Measurements from ENCODE around the gene UBE2O.

The UBE2O gene

GRCh38 chr17:76446449-76447231 lies 6.3 kb downstream of the UBE2O start:
- Histone ChIP-seq H3K79me2 (ENCODE audit: insufficient read depth, low read length) (no peaks in the 10 kb centered on the region), H3K36me3 (ENCODE audit: insufficient read depth, low read length) (no peaks in the 10 kb centered on the region; the same call in 1 of the 2 replicates), H3K27me3 (ENCODE audit: insufficient read depth, low read length) (peaks cover 13% of the 10 kb centered on the region), H3K4me3 (ENCODE audit: low read depth, low read length, poor library complexity, severe bottlenecking) (no peak overlapping the region), H2AFZ (ENCODE audit: low read length) (no peak overlapping the region), H3K9ac (ENCODE audit: low read length) (no peak overlapping the region), H3K9me3 (ENCODE audit: low read length) (no peaks in the 10 kb centered on the region), H4K20me1 (ENCODE audit: insufficient read depth, low read length) (no peaks in the 10 kb centered on the region; the same call in 1 of the 2 replicates), H3F3A (ENCODE audit: insufficient read depth, low read length) (no peaks in the 10 kb centered on the region), H3K4me2 (ENCODE audit: low read length) (no peak overlapping the region; the same call in 1 of the 2 replicates), H3K9me2 (ENCODE audit: low read depth, low read length) (no peaks in the 10 kb centered on the region), H3K27ac (ENCODE audit: low read depth, low read length, poor library complexity, severe bottlenecking) (no peak overlapping the region), H3K4me1 (ENCODE audit: insufficient read depth, low read length, severe bottlenecking) (peaks cover 53% of the 10 kb centered on the region)
- TF ChIP-seq CTCF (IDR thresholded peaks at IDR 0.05; ENCODE audit: low read length): no peak
- no peak for TF ChIP-seq EZH2 (IDR thresholded peaks at IDR 0.05; ENCODE audit: borderline replicate concordance, low read length)

GRCh38 chr17:76445697-76446448 lies 7.1 kb downstream of the UBE2O start:
- Histone ChIP-seq H3K4me1 (ENCODE audit: insufficient read depth, low read length, severe bottlenecking) (peaks cover 50% of the 10 kb centered on the region), H3F3A (ENCODE audit: insufficient read depth, low read length) (no peaks in the 10 kb centered on the region), H3K27ac (ENCODE audit: low read depth, low read length, poor library complexity, severe bottlenecking) (no peak overlapping the region), H3K9me3 (ENCODE audit: low read length) (no peaks in the 10 kb centered on the region), H3K36me3 (ENCODE audit: insufficient read depth, low read length) (no peaks in the 10 kb centered on the region; the same call in 1 of the 2 replicates), H4K20me1 (ENCODE audit: insufficient read depth, low read length) (no peaks in the 10 kb centered on the region; the same call in 1 of the 2 replicates), H3K79me2 (ENCODE audit: insufficient read depth, low read length) (no peaks in the 10 kb centered on the region), H3K27me3 (ENCODE audit: insufficient read depth, low read length) (peaks cover 13% of the 10 kb centered on the region), H3K4me3 (ENCODE audit: low read depth, low read length, poor library complexity, severe bottlenecking) (no peak overlapping the region), H2AFZ (ENCODE audit: low read length) (no peak overlapping the region), H3K4me2 (ENCODE audit: low read length) (no peak overlapping the region), H3K9ac (ENCODE audit: low read length) (no peak overlapping the region), H3K9me2 (ENCODE audit: low read depth, low read length) (no peaks in the 10 kb centered on the region)
- TF ChIP-seq EZH2 (IDR thresholded peaks at IDR 0.05; ENCODE audit: borderline replicate concordance, low read length): no peak
- TF ChIP-seq CTCF (IDR thresholded peaks at IDR 0.05; ENCODE audit: low read length): no peak

- Histone ChIP-seq H3K27ac (ENCODE audit: low read depth, low read length, poor library complexity, severe bottlenecking) (no peak overlapping the region), H3K9me3 (ENCODE audit: low read length) (no peaks in the 10 kb centered on the region), H3K4me1 (ENCODE audit: insufficient read depth, low read length, severe bottlenecking) (peaks cover 49% of the 10 kb centered on the region), H3K4me3 (ENCODE audit: low read depth, low read length, poor library complexity, severe bottlenecking) (no peak overlapping the region), H2AFZ (ENCODE audit: low read length) (no peak overlapping the region), H3K36me3 (ENCODE audit: insufficient read depth, low read length) (no peaks in the 10 kb centered on the region; the same call in 1 of the 2 replicates), H3K4me2 (ENCODE audit: low read length) (peak overlapping the region; percentile 22; the same call in 1 of the 2 replicates), H4K20me1 (ENCODE audit: insufficient read depth, low read length) (no peaks in the 10 kb centered on the region; the same call in 1 of the 2 replicates), H3K9ac (ENCODE audit: low read length) (no peak overlapping the region), H3K27me3 (ENCODE audit: insufficient read depth, low read length) (peaks cover 13% of the 10 kb centered on the region), H3K79me2 (ENCODE audit: insufficient read depth, low read length) (no peaks in the 10 kb centered on the region), H3F3A (ENCODE audit: insufficient read depth, low read length) (no peaks in the 10 kb centered on the region), H3K9me2 (ENCODE audit: low read depth, low read length) (no peaks in the 10 kb centered on the region)
- no peak for TF ChIP-seq CTCF (IDR thresholded peaks at IDR 0.05; ENCODE audit: low read length)
- TF ChIP-seq EZH2 (IDR thresholded peaks at IDR 0.05; ENCODE audit: borderline replicate concordance, low read length): no peak
Observed at GRCh38 chr17:76444518-76445311, 8.2 kb downstream of the UBE2O start.

Measured in OCI-LY1 (cell line).